ENCODE data around the gene GK.
"Not testable (repeated sequence)": the region's sequence is repeated elsewhere in the genome, so short reads cannot be mapped to it uniquely, and the experiment has no call there.

DNA sequence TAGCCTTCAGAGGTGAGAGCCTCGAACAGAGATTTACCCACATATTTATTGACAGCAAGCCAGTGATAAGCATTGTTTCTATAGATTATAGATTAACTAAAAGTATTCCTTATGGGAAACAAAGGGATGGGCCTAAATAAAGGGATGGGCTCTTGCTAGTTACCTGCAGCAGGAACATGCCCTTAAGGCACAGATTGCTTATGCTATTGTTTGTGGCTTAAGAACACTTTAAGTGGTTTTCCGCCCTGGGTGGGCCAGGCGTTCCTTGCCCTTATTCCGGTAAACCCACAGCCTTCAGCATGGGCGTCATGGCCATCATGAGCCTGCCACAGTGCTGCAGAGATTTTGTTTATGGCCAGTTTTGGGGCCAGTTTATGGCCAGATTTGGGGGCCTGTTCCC lies 13.5 kb upstream of the GK start:
- TF ChIP-seq, protein P1, sequence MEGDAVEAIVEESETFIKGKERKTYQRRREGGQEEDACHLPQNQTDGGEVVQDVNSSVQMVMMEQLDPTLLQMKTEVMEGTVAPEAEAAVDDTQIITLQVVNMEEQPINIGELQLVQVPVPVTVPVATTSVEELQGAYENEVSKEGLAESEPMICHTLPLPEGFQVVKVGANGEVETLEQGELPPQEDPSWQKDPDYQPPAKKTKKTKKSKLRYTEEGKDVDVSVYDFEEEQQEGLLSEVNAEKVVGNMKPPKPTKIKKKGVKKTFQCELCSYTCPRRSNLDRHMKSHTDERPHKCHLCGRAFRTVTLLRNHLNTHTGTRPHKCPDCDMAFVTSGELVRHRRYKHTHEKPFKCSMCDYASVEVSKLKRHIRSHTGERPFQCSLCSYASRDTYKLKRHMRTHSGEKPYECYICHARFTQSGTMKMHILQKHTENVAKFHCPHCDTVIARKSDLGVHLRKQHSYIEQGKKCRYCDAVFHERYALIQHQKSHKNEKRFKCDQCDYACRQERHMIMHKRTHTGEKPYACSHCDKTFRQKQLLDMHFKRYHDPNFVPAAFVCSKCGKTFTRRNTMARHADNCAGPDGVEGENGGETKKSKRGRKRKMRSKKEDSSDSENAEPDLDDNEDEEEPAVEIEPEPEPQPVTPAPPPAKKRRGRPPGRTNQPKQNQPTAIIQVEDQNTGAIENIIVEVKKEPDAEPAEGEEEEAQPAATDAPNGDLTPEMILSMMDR (IDR thresholded peaks at IDR 0.05) = not testable (repeated sequence)
- TF ChIP-seq POLR2A (IDR thresholded peaks at IDR 0.05) = not testable (repeated sequence)

Measured in uterus (tissue), 2 donors.